Erythroblast (primary cell): Measurements from ENCODE around the gene CMPK2.

ENCODE experiments used
- GATA1 ChIP-seq: IDR thresholded peaks from 2 replicates; pipeline ENCODE4 v1.6.1; 2011; ENCODE audit warnings: low read depth, mild to moderate bottlenecking, control low read depth, low read length, moderate library complexity
- POLR2A ChIP-seq: IDR thresholded peaks from 2 replicates; pipeline ENCODE4 v1.6.1; 2011; ENCODE audit warnings: mild to moderate bottlenecking, low read length

DNA sequence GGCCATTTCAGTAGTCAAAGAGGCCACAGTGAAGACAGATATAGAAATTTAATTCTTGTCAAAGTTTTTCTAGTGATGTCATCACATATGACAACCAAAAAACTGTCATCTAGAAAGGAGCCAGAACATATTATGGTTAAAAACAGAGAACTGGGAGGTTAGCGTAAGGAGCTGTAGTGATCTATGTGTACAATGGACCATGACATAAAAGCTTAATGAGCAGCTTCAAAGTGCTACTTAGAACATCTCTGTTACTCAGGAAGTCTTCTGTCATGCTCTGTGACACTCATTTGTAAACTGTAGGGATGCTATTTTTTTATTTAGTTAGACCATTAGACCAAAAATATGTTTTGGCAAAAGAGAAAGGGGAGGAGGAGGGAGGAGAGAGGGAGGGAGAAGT lies 57.3 kb downstream of the CMPK2 start:
- no peak for TF ChIP-seq POLR2A
- TF ChIP-seq GATA1 = no peak
